ENCODE measurements around the gene AUTS2.

DNA sequence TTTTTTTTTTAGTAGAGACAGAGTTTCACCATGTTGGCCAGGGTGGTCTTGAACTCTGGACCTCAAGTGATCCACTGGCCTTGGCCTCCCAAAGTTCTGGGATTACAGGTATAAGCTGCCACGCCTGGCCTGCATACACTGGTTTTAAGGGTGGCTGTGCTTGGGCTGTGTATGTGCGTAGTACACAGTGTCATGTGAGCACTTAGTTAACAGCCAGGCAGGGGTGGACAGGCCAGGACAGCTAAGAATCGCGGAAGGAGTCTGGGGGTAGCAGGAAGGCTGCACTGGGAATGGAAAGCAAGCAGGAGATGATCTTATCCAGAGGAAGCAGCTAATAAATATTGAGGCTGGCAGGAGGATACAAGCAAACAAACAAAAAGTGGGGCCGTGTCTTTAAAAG is 1153.6 kb downstream of the AUTS2 start:
- TF ChIP-seq, protein P1, sequence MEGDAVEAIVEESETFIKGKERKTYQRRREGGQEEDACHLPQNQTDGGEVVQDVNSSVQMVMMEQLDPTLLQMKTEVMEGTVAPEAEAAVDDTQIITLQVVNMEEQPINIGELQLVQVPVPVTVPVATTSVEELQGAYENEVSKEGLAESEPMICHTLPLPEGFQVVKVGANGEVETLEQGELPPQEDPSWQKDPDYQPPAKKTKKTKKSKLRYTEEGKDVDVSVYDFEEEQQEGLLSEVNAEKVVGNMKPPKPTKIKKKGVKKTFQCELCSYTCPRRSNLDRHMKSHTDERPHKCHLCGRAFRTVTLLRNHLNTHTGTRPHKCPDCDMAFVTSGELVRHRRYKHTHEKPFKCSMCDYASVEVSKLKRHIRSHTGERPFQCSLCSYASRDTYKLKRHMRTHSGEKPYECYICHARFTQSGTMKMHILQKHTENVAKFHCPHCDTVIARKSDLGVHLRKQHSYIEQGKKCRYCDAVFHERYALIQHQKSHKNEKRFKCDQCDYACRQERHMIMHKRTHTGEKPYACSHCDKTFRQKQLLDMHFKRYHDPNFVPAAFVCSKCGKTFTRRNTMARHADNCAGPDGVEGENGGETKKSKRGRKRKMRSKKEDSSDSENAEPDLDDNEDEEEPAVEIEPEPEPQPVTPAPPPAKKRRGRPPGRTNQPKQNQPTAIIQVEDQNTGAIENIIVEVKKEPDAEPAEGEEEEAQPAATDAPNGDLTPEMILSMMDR (IDR thresholded peaks at IDR 0.05): no peak
- no peak for TF ChIP-seq EP300 (IDR thresholded peaks at IDR 0.05; ENCODE audit: low read depth)
